ENCODE measurements around the gene ETV4.

DNA sequence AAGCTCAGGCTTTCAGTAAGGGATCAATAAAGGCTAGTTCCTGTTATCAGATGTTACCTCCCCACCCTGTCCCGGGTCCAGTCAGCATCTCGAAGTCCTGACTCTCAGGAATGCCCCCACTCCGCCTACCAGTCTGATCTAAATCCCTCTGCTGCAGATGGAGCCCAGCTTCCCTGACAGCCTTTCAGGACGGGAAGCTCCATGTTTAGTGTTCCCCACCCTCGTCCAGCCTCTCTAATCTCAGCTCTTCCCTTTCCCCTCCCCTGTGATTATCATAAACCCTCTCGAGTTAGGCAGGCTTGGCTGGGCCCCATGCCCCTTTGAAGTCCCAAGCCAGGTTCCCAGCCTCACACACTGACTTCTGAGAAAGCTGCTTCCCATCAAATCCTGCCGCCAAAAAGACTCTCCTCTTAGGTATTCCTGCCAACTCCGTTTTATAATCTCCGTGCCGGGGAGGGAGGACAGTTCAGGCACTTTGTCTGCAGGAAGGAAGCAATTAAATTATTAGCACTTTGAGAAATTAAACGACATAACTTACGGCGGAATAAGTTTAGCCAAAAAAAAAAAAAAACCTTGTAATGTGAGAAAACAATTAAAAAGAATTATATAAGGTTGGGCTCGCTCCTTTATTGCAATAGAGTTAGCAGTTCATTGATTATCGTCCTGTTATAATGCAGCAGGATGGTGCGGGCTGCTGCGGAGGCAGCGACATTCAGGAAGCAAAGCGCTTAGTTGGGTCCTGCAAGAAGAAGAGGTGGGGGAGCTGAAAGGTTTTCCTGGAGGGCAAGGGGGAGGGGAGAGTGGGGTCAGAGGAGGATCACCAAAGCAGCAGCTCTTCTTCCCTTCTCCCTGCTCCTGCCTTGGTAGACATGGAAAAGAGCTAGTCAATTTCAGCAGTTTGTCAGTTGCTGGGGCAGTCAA lies 16.8 kb upstream of the ETV4 start:
- no peak for TF ChIP-seq EZH2 (IDR thresholded peaks at IDR 0.05; ENCODE audit: borderline replicate concordance, low read length)
- TF ChIP-seq, protein P1, sequence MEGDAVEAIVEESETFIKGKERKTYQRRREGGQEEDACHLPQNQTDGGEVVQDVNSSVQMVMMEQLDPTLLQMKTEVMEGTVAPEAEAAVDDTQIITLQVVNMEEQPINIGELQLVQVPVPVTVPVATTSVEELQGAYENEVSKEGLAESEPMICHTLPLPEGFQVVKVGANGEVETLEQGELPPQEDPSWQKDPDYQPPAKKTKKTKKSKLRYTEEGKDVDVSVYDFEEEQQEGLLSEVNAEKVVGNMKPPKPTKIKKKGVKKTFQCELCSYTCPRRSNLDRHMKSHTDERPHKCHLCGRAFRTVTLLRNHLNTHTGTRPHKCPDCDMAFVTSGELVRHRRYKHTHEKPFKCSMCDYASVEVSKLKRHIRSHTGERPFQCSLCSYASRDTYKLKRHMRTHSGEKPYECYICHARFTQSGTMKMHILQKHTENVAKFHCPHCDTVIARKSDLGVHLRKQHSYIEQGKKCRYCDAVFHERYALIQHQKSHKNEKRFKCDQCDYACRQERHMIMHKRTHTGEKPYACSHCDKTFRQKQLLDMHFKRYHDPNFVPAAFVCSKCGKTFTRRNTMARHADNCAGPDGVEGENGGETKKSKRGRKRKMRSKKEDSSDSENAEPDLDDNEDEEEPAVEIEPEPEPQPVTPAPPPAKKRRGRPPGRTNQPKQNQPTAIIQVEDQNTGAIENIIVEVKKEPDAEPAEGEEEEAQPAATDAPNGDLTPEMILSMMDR (IDR thresholded peaks at IDR 0.05; ENCODE audit: low read length), result no peak

All from OCI-LY1 (cell line).